NCI-H226 (cell line): Measurements from ENCODE around the gene NXN.
"Not testable (repeated sequence)": the region's sequence is repeated elsewhere in the genome, so short reads cannot be mapped to it uniquely, and the experiment has no call there.

Experiments used
- DNase-seq: peaks from one replicate; pipeline ENCODE4 v3.0.0-alpha.2; 2015

NXN gene

DNA sequence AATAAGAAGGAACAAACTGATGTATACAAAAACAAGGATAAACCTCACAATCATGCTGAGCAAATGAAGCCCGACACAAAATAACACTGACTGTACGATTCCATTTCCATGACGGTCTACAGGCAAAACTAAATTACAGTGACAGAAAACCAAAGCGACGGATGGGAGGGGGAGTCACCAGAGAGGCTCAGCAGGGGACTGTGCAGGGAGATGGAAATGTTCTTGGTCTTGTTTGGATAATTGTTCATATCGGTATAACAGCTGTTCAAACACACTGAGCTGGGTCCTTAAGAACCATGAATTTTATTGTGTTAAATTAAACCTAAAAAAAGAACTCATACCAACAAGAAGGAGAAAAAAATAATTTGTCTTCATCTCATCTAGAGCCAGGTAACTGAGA lies 97.8 kb downstream of the NXN start:
- no peak for DNase-seq

DNA sequence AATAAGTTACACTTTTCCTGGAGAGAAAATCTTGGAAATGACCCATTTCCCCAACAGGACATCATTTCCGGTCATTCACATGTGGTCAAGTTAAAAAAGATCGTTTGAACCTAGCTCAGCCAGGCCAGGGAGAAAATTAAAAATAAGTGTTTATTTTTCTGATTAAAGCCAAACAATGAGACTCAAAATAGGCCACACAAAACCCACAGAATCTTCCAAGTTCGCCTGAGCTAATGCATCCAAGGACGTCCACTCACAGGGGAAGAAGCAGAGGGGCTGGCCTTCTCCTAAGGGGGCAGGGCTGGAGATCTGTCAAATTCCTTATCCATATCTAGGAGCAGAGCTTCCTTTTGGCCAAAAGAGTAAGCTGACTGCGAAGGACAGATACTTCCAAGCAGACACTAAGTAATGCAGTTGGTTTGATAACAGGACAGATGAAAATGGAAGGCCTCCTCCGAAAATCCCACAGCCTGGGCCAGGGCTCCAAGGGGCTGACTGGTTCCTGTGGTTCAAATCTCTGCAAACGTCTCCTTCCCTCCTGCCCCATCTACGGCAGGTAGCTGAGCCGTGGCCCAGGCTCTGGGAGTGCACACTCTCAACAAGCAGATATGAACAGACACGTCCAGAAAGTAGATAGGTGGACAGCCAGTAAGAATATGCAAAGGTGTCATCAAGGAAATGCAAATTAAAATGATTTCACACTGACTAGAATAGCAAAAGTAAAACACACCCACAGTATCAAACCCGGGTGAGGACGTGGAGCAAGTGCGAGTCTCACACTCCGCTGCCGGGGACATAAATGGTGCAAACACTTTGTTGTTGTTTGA lies 98.9 kb downstream of the NXN start:
- peak; percentile 26 for DNase-seq

DNA sequence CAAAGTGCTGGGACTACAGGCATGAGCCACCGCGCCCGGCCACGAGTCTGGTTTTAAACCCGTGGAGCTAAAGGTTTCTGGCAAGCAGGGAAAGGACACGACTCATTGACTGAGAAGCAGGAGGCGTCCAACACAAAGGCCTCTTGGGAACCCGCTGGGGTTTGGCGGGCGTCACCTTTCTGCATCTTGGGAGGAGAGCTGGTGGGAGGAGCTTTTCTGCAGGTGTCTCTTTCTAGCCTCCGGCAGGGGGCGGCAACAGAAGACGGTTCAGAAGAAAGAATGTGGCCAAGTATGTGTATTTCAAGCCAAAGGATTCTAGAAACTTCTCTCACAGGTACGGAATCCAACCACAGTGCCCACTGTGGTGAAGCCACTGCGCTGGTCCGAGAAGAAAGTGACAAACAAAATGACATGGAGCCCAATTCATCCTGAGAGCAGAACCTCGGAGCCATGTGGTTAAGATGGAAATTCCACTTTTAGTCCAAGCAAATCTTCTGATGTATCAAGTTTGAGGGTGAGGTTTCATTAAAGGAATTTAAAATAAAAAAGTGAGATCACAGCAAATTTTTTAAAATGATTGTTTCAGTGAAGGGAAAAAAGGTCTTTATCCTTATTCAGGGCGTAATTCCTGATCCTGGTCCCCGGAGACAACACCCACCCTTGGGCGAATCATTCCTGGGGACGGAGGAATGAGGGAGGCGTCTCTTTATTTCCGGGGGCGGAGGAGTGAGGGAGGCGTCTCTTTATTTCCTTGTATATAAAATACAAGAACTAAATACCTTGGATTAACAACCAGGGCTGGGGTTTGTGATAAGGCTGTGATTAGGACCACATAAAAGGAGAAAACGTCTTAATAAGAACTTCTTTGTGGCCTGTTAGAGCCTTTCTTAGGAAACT lies 99.8 kb downstream of the NXN start:
- DNase-seq: peak; percentile 96

DNA sequence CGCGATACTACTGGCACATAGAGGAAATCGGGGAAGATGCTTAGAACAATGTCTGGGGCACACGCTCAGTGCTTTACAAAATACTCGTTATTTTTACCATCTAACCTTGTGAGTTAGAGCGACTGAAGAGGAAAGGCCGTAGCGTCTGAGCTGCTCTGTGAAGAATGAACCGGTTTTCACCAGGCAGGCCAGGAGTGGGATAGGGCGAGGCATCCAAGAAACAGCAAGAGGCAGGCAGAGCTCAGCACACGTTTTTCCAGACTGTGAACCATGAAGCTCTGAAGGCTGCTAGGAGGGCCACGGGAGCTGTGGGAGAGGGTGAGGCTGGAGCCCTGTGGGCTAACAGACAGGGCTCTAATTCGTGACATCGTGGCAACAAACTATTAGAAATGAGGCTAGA lies 101.9 kb downstream of the NXN start:
- DNase-seq: no peak

DNA sequence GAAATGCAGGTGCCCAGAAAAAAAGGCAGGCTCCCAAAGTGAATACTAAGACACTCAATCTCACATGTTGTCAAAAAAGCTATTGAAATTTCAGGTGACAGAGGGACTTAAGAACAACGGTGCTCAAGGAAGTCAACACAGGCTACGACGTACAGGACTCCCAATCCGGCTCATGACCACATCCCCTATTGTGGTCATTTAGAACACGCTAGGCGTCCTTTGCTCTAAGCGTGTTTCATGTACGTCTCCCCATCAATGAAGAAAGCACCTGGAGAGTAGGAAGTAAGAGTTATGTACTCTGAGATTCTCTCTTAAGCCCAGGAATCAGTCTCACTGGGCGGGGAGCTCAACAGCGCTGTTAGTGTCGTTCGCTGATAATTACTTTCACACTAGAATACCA lies 103.3 kb downstream of the NXN start:
- DNase-seq: no peak

DNA sequence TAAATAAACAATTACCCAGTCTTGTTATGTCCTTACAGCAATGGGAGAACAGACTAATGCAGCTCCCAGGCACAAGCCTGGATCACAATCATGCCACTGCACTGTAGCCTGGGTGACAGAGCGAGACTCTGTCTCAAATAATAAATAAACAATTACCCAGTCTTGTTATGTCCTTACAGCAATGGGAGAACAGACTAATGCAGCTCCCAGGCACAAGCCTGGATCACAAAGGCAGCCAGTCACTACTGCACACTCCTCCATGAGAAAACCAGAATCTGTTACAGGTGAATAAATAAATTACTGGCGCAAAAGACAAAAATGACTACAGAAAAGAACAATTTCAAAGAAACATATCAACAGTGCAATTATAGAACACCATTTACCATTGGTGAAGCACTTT lies 105.0 kb downstream of the NXN start:
- DNase-seq: not testable (repeated sequence)

DNA sequence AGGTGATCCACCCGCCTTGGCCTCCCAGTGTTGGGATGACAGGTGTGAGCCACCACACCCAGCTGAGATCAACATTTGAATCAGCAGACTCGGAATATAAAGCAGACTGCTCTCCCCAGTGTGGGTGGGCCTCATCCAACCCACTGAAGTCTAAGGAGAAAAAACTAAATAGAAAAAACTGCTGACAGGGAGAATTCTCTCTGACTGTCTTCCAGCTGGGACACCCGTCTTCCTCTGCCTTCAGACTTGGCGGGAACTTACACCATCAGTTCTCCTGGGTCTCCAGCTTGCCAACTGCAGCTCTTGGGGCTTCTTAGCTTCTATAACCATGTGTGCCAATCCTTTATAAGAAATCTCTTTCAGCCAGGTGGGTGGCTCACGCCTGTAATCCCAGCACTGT lies 106.7 kb downstream of the NXN start:
- DNase-seq: no peak

DNA sequence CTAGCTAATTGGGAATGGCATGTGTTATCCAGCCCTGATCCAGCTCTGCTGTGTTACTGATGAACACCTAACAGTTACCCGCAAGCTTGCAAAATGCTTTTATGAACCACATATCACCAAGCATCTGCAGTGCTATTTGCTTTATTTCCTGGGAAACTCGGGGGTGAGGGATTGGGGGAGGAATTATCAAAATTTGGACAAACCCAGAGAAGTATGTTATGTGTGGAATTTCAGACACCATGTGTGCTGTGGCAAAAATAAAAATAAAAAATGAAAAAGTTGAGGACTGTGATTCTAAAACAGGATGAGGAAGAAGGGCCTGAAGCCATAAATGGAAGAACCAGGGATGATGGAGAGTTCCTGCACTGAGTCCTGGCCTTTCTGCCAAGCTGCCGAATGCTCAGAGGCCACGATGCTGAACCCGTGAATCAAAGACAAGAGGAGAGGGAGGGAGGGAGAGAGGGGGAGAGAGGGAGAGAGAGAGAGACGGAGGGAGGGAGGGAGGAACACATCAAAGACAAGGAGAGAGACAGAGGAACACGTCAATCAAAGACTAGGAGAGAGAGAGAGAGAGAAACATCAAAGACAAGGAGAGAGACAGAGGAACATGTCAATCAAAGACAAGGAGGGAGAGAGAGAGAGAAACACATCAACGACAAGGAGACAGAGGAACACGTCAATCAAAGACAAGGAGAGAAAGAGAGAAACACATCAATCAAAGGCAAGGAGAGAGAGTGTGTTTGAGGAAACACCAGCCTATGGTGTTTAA lies 107.6 kb downstream of the NXN start:
- DNase-seq: no peak

DNA sequence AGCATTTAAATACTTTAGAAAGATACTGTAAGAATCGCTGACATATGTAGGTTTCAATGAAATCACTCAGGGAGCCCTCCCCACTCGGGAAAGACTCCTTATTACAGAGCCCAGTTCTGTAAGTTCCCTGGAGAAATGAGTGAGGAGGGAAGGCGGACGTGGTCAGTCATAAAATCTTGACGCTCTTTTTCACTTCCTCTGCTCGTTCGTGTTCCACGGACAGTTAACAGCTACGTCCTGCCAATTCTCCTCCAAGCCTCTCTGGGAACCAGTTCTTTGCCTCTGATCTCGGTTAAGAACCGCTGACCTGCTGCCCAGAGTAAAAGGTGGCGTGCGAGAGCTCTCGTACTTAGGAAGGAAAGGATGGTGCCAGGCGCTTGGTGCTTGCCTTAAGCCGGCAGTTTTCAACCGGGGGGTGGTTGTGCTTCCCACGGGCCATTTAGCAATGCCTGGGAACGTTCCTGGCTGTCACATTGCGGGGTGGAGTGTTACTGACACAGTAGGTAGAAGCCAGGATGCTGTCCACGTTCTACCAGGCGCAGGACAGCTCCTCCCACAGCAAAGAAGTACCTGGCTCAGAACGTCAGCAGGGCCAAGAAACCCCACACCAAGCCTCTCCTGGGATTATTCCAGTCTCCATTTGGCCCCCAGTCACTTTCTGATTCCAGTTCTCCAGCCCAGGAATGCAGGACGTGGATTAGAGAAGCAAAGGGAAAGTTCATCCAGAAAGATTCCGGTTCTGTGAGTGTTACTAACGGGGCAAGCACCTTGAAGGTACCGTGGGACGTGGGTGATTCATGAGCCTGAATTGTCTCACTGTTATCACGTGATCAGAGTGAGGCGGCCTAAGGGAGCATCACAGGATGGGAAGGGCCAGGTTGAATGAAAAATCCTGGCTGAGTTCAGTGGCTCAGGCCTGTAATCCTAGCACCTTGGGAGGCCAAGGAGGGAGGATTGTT lies 109.7 kb downstream of the NXN start:
- DNase-seq: peak; percentile 98

DNA sequence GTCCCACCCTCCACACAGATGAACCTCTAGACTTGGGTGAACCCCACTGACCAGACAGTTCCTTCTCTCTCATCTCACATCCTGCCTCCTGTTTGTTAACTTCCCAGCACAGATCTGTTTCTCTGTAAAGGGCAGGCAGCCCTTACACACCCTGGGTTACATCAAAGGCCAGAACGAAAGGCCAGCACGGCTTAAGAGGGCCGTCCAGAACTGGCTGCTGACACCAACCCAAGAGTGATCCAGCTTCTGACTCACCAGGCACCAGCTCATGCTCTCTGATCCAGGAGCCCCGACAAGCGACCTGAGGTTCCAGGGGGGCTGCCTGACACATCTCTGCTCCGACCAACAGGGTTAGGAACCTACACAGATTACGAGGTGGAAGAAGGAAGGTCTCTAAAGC lies 110.5 kb downstream of the NXN start:
- DNase-seq: peak; percentile 55

DNA sequence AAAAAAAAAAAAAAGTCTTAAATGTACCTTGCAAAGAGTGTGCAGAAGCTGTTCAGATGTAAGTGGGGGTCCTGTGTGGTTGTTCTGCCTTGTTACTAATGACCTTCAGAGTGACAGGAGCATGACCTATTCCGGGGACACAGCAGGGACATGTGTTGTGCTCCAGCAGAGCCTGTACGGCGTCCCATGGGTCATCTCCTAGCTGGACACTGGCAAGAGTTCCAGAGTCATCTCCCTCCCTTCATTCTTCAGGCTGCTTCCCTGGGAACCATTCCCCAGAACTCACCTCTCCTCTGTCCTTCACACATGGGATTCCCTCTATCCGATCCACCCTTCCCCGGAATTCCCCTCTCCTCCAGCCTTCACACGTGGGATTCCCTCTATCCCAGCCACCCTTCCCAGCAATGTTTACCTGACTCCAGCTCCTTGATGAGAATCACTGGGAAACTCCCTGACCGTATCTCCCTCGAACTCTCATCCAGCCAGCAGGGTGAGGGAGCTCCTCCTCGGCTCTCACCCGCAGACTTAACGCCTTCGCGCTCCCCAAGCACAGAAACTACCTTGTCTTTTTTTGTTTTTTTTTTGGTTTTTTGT lies 111.6 kb downstream of the NXN start:
- peak; percentile 43 for DNase-seq

DNA sequence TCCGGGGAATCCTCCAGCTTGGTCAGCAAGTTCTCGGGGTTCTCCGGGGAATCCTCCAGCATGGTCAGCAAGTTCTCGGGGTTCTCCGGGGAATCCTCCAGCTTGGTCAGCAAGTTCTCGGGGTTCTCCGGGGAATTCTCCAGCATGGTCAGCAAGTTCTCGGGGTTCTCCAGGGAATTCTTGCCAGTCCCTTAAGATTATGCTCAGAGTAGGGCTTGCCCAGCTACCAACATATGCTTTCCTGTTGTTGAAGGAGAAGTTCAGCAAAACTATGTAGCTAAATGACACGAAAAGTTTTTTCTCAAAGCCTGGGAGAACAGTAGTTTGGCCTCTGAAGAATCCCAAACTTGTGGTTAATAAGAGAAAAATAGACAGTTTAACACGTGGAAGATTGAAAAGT lies 112.3 kb downstream of the NXN start:
- DNase-seq: not testable (repeated sequence)

DNA sequence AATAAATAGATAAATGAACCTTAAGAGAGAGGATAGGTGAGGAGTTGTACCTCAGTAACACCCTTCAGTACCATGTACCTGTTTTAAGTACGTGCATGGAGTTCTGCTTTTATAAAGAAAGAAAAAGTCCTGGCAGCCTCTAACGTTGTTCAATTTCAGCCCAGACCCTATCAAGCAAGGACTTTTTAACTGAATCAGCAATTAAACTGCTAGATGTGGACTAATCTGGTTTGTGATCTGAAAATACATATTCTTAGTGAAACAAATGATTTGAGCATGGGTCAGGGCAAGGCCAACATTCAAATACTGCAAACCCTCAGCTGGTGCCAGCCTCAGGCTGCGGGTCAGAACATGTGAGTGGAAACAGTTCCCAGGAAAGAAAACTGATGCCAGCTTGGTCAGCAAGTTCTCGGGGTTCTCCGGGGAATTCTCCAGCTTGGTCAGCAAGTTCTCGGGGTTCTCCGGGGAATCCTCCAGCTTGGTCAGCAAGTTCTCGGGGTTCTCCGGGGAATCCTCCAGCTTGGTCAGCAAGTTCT lies 112.9 kb downstream of the NXN start:
- no peak for DNase-seq

DNA sequence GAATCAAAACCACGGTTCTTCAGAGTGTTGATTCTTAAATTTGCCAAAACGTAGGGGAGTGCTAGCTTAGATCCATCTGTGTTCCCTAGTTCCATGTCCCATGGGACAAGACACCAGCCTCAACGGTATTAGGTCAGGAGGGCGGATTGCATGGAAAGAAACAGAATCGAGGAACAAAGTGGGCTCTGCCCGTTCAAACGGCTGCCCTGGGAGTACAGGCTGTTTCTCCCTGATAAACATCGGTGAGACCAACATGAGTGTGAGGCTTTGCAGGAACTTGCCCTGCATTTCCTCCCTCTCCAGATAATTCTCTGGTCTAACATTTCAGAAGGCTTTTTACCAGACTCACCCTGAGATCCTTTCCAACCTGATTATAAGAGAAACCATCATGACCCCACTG lies 115.3 kb downstream of the NXN start:
- no peak for DNase-seq

DNA sequence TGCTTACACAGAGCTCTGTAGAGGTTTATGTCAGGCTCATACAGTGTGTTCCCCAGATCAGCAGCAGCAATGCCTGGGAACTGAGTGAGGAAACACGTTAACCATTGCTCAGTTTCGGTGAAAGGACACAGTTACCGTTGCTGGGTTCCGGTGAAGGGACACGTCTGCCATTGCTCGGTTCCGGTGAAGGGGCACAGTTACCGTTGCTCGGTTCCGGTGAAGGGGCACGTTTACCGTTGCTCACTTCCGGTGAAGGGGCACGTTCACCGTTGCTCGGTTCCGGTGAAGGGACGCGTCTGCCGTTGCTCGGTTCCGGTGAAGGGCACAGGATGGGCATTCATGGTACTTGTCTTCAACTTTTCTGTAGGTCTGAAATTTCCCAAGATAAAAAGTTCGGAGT lies 115.7 kb downstream of the NXN start:
- DNase-seq: no peak

DNA sequence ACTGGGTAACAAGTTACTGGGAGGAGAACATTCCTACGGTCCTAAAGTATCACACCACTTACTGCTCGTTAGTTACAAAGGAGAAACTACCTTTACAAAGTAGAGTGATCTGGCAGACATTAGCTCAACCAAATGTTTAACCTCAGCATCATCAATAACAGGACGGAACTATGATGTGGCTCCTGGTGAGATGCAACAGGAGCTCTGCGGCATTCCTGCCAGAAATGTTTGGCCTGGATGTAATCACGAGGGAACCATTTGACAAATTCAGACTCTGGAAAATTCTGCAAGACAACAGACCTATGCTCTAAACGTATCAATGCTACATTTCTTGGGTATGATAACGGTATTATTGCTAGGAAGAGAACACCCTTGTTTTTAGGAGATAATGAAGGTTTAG lies 117.0 kb downstream of the NXN start:
- no peak for DNase-seq

DNA sequence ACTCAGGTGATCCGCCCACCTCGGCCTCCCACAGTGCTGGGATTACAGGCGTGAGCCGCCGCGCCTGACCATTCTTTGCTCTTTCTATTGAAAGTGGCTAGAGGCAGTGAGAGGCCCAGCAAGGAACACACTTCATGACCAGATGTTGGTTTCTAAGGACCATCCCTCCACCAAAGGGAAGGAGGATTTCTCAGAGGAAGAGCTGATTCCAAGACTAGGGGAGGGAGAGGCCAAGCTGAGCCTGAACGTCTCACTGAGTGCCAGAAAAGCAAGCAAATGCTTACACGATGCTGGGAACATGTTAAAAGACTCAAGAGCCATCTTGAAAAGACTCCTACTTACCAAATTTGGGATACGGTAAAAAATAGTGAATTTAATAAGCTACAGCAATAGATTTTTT lies 118.2 kb downstream of the NXN start:
- DNase-seq: no peak

DNA sequence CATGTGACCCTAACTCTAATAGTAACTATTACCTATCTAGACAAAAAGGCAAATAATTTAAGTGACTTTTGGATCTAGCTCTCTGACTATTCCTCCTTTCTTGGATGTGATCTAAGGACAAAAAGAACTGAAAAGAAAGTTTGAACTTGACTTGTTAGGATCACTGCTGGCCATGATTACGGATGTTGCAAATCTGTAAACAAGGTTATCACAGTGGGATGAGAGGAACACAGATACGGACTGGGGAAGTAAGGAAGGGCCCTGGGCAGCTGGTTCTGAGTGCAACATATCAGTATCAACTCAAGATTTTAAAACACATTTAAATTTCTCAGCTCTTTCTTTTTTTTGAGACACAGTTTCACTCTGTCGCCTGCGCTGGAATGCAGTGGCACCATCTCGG lies 118.8 kb downstream of the NXN start:
- no peak for DNase-seq

DNA sequence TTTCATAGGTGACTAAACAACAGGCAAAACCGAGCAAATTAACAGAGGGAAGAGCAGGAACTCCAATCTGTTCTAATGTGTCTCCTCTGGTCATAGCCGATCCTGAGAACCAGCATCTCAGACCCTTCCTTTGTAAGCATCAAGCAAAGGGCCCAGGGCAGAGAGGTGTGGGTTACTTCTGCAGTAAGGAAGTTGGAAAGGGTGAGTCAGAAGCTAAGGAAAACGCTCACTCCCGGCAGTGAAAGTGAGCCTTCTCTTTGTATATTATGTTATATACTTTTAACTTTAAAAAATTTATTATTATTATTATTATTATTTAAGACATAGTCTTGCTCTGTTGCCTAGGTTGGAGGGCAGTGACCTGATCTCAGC lies 119.8 kb downstream of the NXN start:
- no peak for DNase-seq

DNA sequence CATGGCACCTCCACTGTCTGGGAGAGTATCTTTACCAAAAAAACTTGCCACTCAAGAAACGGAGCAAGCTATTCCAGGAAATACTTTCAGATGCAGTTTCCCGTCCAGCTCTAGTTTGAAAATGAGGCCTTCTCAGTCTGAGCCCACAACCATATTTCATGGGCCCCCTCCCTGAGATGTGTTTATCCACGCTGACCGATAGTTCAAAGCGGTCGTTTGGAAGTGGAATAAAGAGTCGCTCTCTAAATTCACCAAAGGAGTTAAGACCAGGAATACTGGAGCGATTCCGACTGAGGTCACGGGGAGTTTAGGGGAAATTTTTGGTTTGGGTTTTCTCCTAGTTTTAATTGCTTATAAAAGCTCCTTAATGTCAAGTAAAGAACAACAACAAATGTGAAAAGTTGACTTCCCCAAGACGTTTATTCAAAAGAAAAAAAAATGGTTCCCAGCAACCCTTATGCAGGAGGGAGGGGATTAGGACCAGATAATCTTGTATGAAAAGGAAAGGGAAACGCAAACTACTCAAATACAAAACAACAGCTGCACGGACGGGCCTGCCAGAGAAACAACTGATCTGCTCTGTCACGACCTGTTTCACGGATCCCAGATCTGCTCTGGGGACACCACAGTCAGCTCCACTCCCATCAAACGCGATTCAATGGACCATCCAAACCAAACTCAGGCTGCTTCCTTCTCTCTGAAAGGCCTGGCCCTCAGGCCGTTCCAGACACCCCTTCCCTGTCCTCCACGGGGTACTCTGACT lies 120.3 kb downstream of the NXN start:
- no peak for DNase-seq

DNA sequence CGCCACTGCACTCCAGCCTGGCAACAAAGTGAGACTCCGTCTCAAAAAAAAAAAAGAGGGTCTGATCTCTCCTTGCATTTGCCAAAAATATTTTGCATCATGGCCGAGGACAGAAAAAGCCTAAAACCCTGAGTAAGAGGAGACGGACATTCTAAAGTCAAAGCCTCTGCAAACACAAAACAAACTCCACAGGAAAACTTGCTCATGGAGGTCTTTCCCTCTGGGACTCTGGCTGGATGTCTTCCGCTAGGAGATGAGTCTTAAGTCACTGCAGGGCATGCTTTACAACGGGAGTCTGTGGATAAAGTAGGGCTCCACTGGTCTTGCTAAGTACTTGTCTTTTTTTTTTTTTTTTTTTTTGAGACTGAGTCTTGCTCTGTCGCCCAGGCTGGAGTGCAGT lies 123.4 kb downstream of the NXN start:
- DNase-seq: no peak
